ENCODE results near the gene HLA-DQA1.
A peak's percentile ranks its signal among the peaks of the same experiment; 100 is the strongest.
"Not testable (repeated sequence)": the region's sequence is repeated elsewhere in the genome, so short reads cannot be mapped to it uniquely, and the experiment has no call there.

The HLA-DQA1 gene

GRCh38 chr6:32668226-32668747, 31.1 kb downstream of the HLA-DQA1 start:
- peak; percentile 55 for ATAC-seq
- TF ChIP-seq ISL1 (CRISPR knock-in tag; IDR thresholded peaks at IDR 0.05) (no peak), ZFP3 (CRISPR knock-in tag; IDR thresholded peaks at IDR 0.05) (no peak), ARNTL (CRISPR knock-in tag; IDR thresholded peaks at IDR 0.05; ENCODE audit: borderline replicate concordance, low read depth) (no peak)

DNA sequence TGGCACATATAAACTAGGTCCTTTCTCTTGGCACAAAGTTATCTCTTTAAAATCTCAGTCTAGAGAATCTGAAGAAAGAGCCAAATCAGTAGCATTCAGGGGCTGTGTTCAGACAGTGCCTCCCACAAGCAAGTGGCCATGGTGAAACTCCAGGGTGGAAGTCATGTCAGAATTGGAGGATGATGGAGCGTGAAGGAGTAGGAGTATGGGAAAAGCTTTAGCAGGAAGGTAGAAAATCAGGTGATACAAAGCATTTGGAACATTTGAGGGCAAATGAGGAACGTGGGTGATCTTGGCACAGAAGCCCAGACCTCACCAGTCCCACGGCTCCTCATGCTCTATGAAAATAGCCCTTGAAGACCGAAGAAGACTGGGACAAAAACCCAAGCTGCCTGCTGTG, 32.0 kb downstream of the HLA-DQA1 start:
- no peak for TF ChIP-seq TCF4 (CRISPR knock-in tag; IDR thresholded peaks at IDR 0.05; ENCODE audit: borderline replicate concordance)
- ATAC-seq = no peak

DNA sequence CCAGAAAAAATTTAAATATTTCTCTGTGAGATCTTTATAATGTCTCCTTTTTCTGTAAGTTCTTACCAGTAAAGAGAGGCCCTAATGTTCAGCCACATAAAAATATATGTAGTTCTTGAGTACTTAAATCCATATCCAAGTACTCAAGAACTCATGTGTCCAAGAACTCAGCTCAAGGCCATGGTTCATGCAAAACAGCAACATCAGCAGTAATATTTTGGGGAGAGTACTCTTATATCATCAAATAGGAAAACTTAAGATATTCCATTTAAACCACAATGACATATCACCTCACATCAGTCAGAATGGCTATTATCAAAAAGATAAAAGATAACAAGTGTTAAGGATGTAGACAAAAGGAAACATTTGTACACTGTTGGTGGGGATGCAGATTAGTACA, 32.7 kb downstream of the HLA-DQA1 start:
- ATAC-seq = no peak
- TF ChIP-seq, protein P1, sequence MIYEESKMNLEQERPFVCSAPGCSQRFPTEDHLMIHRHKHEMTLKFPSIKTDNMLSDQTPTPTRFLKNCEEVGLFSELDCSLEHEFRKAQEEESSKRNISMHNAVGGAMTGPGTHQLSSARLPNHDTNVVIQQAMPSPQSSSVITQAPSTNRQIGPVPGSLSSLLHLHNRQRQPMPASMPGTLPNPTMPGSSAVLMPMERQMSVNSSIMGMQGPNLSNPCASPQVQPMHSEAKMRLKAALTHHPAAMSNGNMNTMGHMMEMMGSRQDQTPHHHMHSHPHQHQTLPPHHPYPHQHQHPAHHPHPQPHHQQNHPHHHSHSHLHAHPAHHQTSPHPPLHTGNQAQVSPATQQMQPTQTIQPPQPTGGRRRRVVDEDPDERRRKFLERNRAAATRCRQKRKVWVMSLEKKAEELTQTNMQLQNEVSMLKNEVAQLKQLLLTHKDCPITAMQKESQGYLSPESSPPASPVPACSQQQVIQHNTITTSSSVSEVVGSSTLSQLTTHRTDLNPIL (CRISPR knock-in tag; IDR thresholded peaks at IDR 0.05; ENCODE audit: low read depth) = no peak
- TF ChIP-seq ARNTL (CRISPR knock-in tag; IDR thresholded peaks at IDR 0.05; ENCODE audit: borderline replicate concordance, low read depth) = no peak
- no peak for TF ChIP-seq SNAI2 (CRISPR knock-in tag; IDR thresholded peaks at IDR 0.05)
- no peak for TF ChIP-seq ZC3H10 (CRISPR knock-in tag; IDR thresholded peaks at IDR 0.05)
- TF ChIP-seq ZNF8 (CRISPR knock-in tag; IDR thresholded peaks at IDR 0.05) = no peak
- no peak for TF ChIP-seq PPARA (CRISPR knock-in tag; IDR thresholded peaks at IDR 0.05; ENCODE audit: borderline replicate concordance)
- no peak for TF ChIP-seq GLIS3 (CRISPR knock-in tag; IDR thresholded peaks at IDR 0.05)
- TF ChIP-seq, protein P2, sequence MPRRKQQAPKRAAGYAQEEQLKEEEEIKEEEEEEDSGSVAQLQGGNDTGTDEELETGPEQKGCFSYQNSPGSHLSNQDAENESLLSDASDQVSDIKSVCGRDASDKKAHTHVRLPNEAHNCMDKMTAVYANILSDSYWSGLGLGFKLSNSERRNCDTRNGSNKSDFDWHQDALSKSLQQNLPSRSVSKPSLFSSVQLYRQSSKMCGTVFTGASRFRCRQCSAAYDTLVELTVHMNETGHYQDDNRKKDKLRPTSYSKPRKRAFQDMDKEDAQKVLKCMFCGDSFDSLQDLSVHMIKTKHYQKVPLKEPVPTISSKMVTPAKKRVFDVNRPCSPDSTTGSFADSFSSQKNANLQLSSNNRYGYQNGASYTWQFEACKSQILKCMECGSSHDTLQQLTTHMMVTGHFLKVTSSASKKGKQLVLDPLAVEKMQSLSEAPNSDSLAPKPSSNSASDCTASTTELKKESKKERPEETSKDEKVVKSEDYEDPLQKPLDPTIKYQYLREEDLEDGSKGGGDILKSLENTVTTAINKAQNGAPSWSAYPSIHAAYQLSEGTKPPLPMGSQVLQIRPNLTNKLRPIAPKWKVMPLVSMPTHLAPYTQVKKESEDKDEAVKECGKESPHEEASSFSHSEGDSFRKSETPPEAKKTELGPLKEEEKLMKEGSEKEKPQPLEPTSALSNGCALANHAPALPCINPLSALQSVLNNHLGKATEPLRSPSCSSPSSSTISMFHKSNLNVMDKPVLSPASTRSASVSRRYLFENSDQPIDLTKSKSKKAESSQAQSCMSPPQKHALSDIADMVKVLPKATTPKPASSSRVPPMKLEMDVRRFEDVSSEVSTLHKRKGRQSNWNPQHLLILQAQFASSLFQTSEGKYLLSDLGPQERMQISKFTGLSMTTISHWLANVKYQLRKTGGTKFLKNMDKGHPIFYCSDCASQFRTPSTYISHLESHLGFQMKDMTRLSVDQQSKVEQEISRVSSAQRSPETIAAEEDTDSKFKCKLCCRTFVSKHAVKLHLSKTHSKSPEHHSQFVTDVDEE (CRISPR knock-in tag; IDR thresholded peaks at IDR 0.05) = no peak
- TF ChIP-seq ZFP30 (CRISPR knock-in tag; IDR thresholded peaks at IDR 0.05) = no peak
- TF ChIP-seq ESRRG (CRISPR knock-in tag; IDR thresholded peaks at IDR 0.05) = no peak
- no peak for TF ChIP-seq ZNF565 (CRISPR knock-in tag; conservative IDR thresholded peaks at IDR 0.05; ENCODE audit: low read depth)
- TF ChIP-seq, protein P3, sequence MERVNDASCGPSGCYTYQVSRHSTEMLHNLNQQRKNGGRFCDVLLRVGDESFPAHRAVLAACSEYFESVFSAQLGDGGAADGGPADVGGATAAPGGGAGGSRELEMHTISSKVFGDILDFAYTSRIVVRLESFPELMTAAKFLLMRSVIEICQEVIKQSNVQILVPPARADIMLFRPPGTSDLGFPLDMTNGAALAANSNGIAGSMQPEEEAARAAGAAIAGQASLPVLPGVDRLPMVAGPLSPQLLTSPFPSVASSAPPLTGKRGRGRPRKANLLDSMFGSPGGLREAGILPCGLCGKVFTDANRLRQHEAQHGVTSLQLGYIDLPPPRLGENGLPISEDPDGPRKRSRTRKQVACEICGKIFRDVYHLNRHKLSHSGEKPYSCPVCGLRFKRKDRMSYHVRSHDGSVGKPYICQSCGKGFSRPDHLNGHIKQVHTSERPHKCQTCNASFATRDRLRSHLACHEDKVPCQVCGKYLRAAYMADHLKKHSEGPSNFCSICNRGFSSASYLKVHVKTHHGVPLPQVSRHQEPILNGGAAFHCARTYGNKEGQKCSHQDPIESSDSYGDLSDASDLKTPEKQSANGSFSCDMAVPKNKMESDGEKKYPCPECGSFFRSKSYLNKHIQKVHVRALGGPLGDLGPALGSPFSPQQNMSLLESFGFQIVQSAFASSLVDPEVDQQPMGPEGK (CRISPR knock-in tag; IDR thresholded peaks at IDR 0.05; ENCODE audit: borderline replicate concordance) = no peak
- no peak for TF ChIP-seq RARB (CRISPR knock-in tag; IDR thresholded peaks at IDR 0.05)
- TF ChIP-seq POU6F1 (CRISPR knock-in tag; IDR thresholded peaks at IDR 0.05; ENCODE audit: borderline replicate concordance, low read depth) = no peak

GRCh38 chr6:32671908-32672307, 34.7 kb downstream of the HLA-DQA1 start:
- not testable (repeated sequence) for ATAC-seq

DNA sequence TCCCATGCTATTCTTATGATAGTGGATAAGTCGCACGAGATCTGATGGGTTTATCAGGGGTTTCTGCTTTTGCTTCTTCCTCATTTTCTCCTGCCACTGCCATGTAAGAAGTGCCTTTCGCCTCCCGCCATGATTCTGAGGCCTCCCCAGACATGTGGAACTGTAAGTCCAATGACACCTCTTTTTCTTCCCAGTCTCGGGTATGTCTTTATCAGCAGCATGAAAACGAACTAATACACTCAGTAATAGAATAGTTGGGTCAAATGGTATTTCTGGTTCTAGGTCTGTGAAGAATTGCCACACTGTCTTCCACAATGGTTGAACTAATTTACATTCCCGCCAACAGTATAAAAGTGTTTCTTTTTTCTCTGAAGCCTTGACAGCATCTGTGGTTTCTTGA, 36.9 kb downstream of the HLA-DQA1 start:
- not testable (repeated sequence) for ATAC-seq

- ATAC-seq = no peak
- TF ChIP-seq CSDC2 (CRISPR knock-in tag; IDR thresholded peaks at IDR 0.05) = no peak
- TF ChIP-seq, protein P1 (CRISPR knock-in tag; IDR thresholded peaks at IDR 0.05; ENCODE audit: low read depth) = no peak
- no peak for TF ChIP-seq ESRRG (CRISPR knock-in tag; IDR thresholded peaks at IDR 0.05)
- no peak for TF ChIP-seq ZFP30 (CRISPR knock-in tag; IDR thresholded peaks at IDR 0.05)
- TF ChIP-seq ZC3H10 (CRISPR knock-in tag; IDR thresholded peaks at IDR 0.05) = no peak
- TF ChIP-seq ARNTL (CRISPR knock-in tag; IDR thresholded peaks at IDR 0.05; ENCODE audit: borderline replicate concordance, low read depth) = no peak
- TF ChIP-seq PPARA (CRISPR knock-in tag; IDR thresholded peaks at IDR 0.05; ENCODE audit: borderline replicate concordance) = no peak
- no peak for TF ChIP-seq BACH2 (CRISPR knock-in tag; IDR thresholded peaks at IDR 0.05; ENCODE audit: borderline replicate concordance)
- TF ChIP-seq TOX (CRISPR knock-in tag; IDR thresholded peaks at IDR 0.05; ENCODE audit: borderline replicate concordance) = no peak
- TF ChIP-seq, protein P2 (CRISPR knock-in tag; IDR thresholded peaks at IDR 0.05) = no peak
- TF ChIP-seq ZNF70 (CRISPR knock-in tag; IDR thresholded peaks at IDR 0.05) = no peak
- TF ChIP-seq RARB (CRISPR knock-in tag; IDR thresholded peaks at IDR 0.05) = no peak
- no peak for TF ChIP-seq ISL1 (CRISPR knock-in tag; IDR thresholded peaks at IDR 0.05)
These were observed 42.3 kb downstream of the HLA-DQA1 start for GRCh38 chr6:32679492-32679891.

Measured in SK-N-SH treated with all-trans-retinoic acid at 6 μM for 48 hours (cell line).